Astrocyte of the spinal cord (primary cell): ENCODE measurements around the gene CCT5.

Source experiments
- DNase-seq: peaks from one replicate; pipeline ENCODE4 v3.0.0; 2011; ENCODE audit warnings: low read depth, low spot score
- H3K4me3 ChIP-seq: 2 replicates; pipeline ENCODE4 v1.5.1; 2011; ENCODE audit warnings: low read depth, mild to moderate bottlenecking, low read length, moderate library complexity
- CTCF ChIP-seq: IDR thresholded peaks from 2 replicates; pipeline ENCODE4 v1.5.1; 2012; ENCODE audit warnings: low read depth, mild to moderate bottlenecking, low read length, inconsistent platforms
- in situ Hi-C: cut with HindIII; loops from 2 replicates; pipeline ENCODE4 v1.10.0; 2017; ENCODE audit warnings: low sequenced_read_pairs

The CCT5 gene

GRCh38 chr5:10262995-10263394, 12.9 kb downstream of the CCT5 start:
- H3K4me3 ChIP-seq: no peak overlapping the region
- TF ChIP-seq CTCF: no peak
- no peak for DNase-seq
- in situ Hi-C loops: no loop called here

- in situ Hi-C loops: no loop called here
- TF ChIP-seq CTCF: no peak
- DNase-seq: no peak
- H3K4me3 ChIP-seq: no peak overlapping the region
Observed at GRCh38 chr5:10264604-10265003, 14.5 kb downstream of the CCT5 start.

- DNase-seq: no peak
- no peak overlapping the region for H3K4me3 ChIP-seq
- TF ChIP-seq CTCF: no peak
- in situ Hi-C loops: no loop called here
Observed at GRCh38 chr5:10265245-10266109, 15.4 kb downstream of the CCT5 start.

- H3K4me3 ChIP-seq: no peak overlapping the region
- TF ChIP-seq CTCF: no peak
- in situ Hi-C loops: no loop called here
- DNase-seq: no peak
Observed at GRCh38 chr5:10266137-10266536, 16.1 kb downstream of the CCT5 start.

- DNase-seq: no peak
- in situ Hi-C loops: no loop called here
- TF ChIP-seq CTCF: no peak
Observed at GRCh38 chr5:10266839-10267238, 16.8 kb downstream of the CCT5 start.

GRCh38 chr5:10268100-10268499, 18.0 kb downstream of the CCT5 start:
- no peak overlapping the region for H3K4me3 ChIP-seq
- in situ Hi-C loops: no loop called here
- no peak for DNase-seq
- TF ChIP-seq CTCF: no peak

More at GRCh38 chr5:10266839-10267238, 16.8 kb downstream of the CCT5 start:
- no peak overlapping the region for H3K4me3 ChIP-seq
